ENCODE results near the gene CCDC106. TPM values are rescaled to one million over a fixed set of nuclear protein-coding genes. Genes with fewer than 3 reads are reported as not detected.

Gene CCDC106
- total RNA-seq, 1 experiment from 2014 or later = 17.4 TPM

- H3K36me3 ChIP-seq (ENCODE audit: control insufficient read depth, insufficient read depth, low read length) = peaks cover 8% of the 10 kb centered on the region; the same call in 1 of the 2 replicates
Measured at GRCh38 chr19:55683449-55684261, 35.6 kb downstream of the CCDC106 start.

DNA sequence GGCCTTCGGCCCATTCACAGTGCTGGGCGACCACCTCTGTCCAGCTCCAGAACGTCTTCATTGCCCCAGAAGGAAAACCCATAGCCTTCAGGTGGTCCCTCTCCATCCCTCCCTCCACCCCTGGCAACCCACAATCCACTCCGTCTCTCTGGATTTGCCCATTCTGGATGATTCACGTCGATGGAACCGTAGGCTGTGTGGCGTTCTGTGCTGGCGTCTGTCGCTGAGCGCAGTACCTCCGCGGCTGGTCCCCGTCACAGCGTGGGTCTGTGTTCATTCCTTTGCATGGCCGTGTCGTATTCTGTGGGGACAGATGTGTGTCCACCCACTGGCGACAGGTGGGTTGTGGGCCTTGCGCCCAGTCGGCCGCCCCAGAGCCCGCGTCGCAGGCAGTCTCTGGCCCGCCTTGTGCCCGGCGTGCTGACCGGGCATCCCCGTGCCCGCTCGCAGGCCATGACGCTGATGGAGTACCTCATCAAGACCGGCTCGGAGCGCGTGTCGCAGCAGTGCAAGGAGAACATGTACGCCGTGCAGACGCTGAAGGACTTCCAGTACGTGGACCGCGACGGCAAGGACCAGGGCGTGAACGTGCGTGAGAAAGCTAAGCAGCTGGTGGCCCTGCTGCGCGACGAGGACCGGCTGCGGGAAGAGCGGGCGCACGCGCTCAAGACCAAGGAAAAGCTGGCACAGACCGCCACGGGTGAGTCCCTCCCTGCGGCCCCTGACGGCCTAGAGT lies 37.1 kb downstream of the CCDC106 start:
- TF ChIP-seq, protein P1, sequence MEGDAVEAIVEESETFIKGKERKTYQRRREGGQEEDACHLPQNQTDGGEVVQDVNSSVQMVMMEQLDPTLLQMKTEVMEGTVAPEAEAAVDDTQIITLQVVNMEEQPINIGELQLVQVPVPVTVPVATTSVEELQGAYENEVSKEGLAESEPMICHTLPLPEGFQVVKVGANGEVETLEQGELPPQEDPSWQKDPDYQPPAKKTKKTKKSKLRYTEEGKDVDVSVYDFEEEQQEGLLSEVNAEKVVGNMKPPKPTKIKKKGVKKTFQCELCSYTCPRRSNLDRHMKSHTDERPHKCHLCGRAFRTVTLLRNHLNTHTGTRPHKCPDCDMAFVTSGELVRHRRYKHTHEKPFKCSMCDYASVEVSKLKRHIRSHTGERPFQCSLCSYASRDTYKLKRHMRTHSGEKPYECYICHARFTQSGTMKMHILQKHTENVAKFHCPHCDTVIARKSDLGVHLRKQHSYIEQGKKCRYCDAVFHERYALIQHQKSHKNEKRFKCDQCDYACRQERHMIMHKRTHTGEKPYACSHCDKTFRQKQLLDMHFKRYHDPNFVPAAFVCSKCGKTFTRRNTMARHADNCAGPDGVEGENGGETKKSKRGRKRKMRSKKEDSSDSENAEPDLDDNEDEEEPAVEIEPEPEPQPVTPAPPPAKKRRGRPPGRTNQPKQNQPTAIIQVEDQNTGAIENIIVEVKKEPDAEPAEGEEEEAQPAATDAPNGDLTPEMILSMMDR (IDR thresholded peaks at IDR 0.05; ENCODE audit: insufficient read depth in 1 of 2, low read depth in 1 of 2, low read length in 1 of 2, severe bottlenecking in 1 of 2, unreplicated experiment in 1 of 2) = no peak
- ChIA-PET CTCF (interaction anchor here (1.7 kb wide), 1 partner anchor 14 kb away, joined by 8 read pairs; no protein-coding TSS in a partner anchor), POLR2A (no interaction called here)
- H3K4me3 Mint-ChIP-seq (ENCODE audit: unreplicated experiment) = no peak overlapping the region
- Histone ChIP-seq H3K36me3 (ENCODE audit: control insufficient read depth, insufficient read depth, low read length) (peaks cover 10% of the 10 kb centered on the region), H3K9me3 (no peaks in the 10 kb centered on the region), H3K4me3 (ENCODE audit: low read depth, low read length) (no peak overlapping the region), H3K4me1 (peaks cover 57% of the 10 kb centered on the region), H3K27me3 (replicated peaks; ENCODE audit: control insufficient read depth, insufficient read depth, low read length) (no peaks in the 10 kb centered on the region)
- peaks cover 46% of the 10 kb centered on the region for H3K4me1 Mint-ChIP-seq (ENCODE audit: low read depth, unreplicated experiment)
- no peak for DNase-seq
- peak overlapping the region; percentile 94 for H3K27ac Mint-ChIP-seq (ENCODE audit: unreplicated experiment)
- H3K36me3 Mint-ChIP-seq (ENCODE audit: insufficient read depth, unreplicated experiment) = peaks cover 85% of the 10 kb centered on the region
- no peaks in the 10 kb centered on the region for H3K9me3 Mint-ChIP-seq (ENCODE audit: unreplicated experiment)
- intact Hi-C loops (cut with micrococcal nuclease; ENCODE audit: unreplicated experiment) = loop anchor here (1.0 kb wide), 1 partner anchor 17 kb away; no protein-coding TSS in a partner anchor
- no peaks in the 10 kb centered on the region for H3K27me3 Mint-ChIP-seq (ENCODE audit: insufficient read depth, unreplicated experiment)
- BruUV-seq (replicated peaks) = no TSS peak

More at GRCh38 chr19:55683449-55684261, 35.6 kb downstream of the CCDC106 start:
- H3K36me3 Mint-ChIP-seq (ENCODE audit: insufficient read depth, unreplicated experiment) = peaks cover 83% of the 10 kb centered on the region
- no peaks in the 10 kb centered on the region for H3K27me3 Mint-ChIP-seq (ENCODE audit: insufficient read depth, unreplicated experiment)
- H3K4me3 Mint-ChIP-seq (ENCODE audit: unreplicated experiment) = peak overlapping the region; percentile 71
- ChIA-PET CTCF (interaction anchor here (0.8 to 1.7 kb wide), 4 partner anchors 12 to 650 kb away, joined by 3 to 8 read pairs (median 6); no protein-coding TSS in a partner anchor), POLR2A (interaction anchor here (0.9 to 1.4 kb wide), 3 partner anchors 18 to 207 kb away, joined by 3 to 17 read pairs (median 4); partner anchors contain the start of genes U2AF2 and ZNF628)
- Histone ChIP-seq H3K9me3 (no peaks in the 10 kb centered on the region), H3K4me1 (peaks cover 49% of the 10 kb centered on the region), H3K27me3 (replicated peaks; ENCODE audit: control insufficient read depth, insufficient read depth, low read length) (no peaks in the 10 kb centered on the region), H3K4me3 (ENCODE audit: low read depth, low read length) (peak overlapping the region; percentile 5; the same call in 1 of the 2 replicates)
- peak overlapping the region; percentile 94 for H3K27ac Mint-ChIP-seq (ENCODE audit: unreplicated experiment)
- no peaks in the 10 kb centered on the region for H3K9me3 Mint-ChIP-seq (ENCODE audit: unreplicated experiment)
- intact Hi-C loops (cut with micrococcal nuclease; ENCODE audit: unreplicated experiment) = loop anchor here (1.0 kb wide), 1 partner anchor 19 kb away; no protein-coding TSS in a partner anchor
- peak; percentile 69 to 79 for DNase-seq
- BruUV-seq (replicated peaks) = TSS peak; percentile 89
- peaks cover 39% of the 10 kb centered on the region for H3K4me1 Mint-ChIP-seq (ENCODE audit: low read depth, unreplicated experiment)
- TF ChIP-seq, protein P1 (IDR thresholded peaks at IDR 0.05; ENCODE audit: insufficient read depth in 1 of 2, low read depth in 1 of 2, low read length in 1 of 2, severe bottlenecking in 1 of 2, unreplicated experiment in 1 of 2) = no peak

- BruUV-seq (replicated peaks) = no TSS peak
- ChIA-PET POLR2A (no interaction called here), CTCF (no interaction called here)
- intact Hi-C loops (cut with micrococcal nuclease; ENCODE audit: unreplicated experiment) = no loop called here
- Mint-ChIP-seq H3K9me3 (ENCODE audit: unreplicated experiment) (no peaks in the 10 kb centered on the region), H3K4me3 (ENCODE audit: unreplicated experiment) (no peak overlapping the region), H3K4me1 (ENCODE audit: low read depth, unreplicated experiment) (peaks cover 46% of the 10 kb centered on the region), H3K27me3 (ENCODE audit: insufficient read depth, unreplicated experiment) (no peaks in the 10 kb centered on the region), H3K27ac (ENCODE audit: unreplicated experiment) (peak overlapping the region; percentile 94), H3K36me3 (ENCODE audit: insufficient read depth, unreplicated experiment) (peaks cover 86% of the 10 kb centered on the region)
- no peak overlapping the region for H3K4me3 ChIP-seq (ENCODE audit: low read depth, low read length)
- no peak for DNase-seq
- H3K27me3 ChIP-seq (replicated peaks; ENCODE audit: control insufficient read depth, insufficient read depth, low read length) = no peaks in the 10 kb centered on the region
- H3K9me3 ChIP-seq = no peaks in the 10 kb centered on the region
- H3K36me3 ChIP-seq (ENCODE audit: control insufficient read depth, insufficient read depth, low read length) = peaks cover 10% of the 10 kb centered on the region
- H3K4me1 ChIP-seq = peaks cover 57% of the 10 kb centered on the region
- TF ChIP-seq, protein P1 (IDR thresholded peaks at IDR 0.05; ENCODE audit: insufficient read depth in 1 of 2, low read depth in 1 of 2, low read length in 1 of 2, severe bottlenecking in 1 of 2, unreplicated experiment in 1 of 2) = no peak
Measured at GRCh38 chr19:55685776-55686175, 37.8 kb downstream of the CCDC106 start.
